ENCODE results near the gene SIGLEC10.

SIGLEC10 gene

DNA sequence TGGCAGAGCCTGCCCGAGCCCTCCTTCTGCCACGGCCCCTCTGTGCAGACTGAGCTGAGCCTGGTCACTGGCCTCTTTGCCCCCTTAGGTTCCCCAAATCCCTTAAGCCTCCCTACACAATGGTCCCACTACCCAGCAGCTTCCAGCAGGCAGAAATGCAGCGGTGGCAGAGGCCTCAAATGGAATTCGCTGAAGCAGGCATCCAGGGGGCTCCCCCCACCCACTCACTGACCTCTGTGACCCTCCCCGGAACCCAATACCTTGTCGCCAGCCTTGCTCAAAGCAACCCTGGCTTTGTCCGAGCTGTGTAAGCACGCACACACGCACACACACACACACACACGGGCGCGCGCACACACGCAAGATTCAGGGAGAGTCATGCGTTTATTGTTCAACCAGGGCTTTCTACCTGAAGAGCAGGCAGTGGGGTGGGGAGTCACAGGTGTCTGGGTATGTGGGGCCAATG, 29.5 kb downstream of the SIGLEC10 start, which contains the start of gene LIM2:
Gene LIM2 (minus strand): TSS at position 51 of the 466 bp plus-strand sequence. CDS start 531 bp downstream, outside the sequence.
- no peaks in the 10 kb centered on the region for H3K27me3 ChIP-seq (ENCODE audit: insufficient read depth, low read length, poor library complexity)
- H4K5ac ChIP-seq (ENCODE audit: low read length) = no peak within 1 kb of the TSS
- H3K4me1 ChIP-seq (ENCODE audit: control insufficient read depth, low read depth, low read length) = no peaks in the 10 kb centered on the region
- H3K9ac ChIP-seq (ENCODE audit: low read length) = no peak within 1 kb of the TSS
- H3K23ac ChIP-seq (ENCODE audit: low read length) = no peak within 1 kb of the TSS
- no peaks in the 10 kb centered on the region for H3K79me2 ChIP-seq (ENCODE audit: control insufficient read depth, insufficient read depth, low read length)
- H3K56ac ChIP-seq (ENCODE audit: low read length) = no peak within 1 kb of the TSS
- H3K18ac ChIP-seq (ENCODE audit: low read length) = no peak within 1 kb of the TSS
- H3K4ac ChIP-seq (ENCODE audit: low read depth, low read length) = no peak within 1 kb of the TSS
- no peak for DNase-seq
- H3K4me2 ChIP-seq (ENCODE audit: low read length) = no peak within 1 kb of the TSS
- no peaks in the 10 kb centered on the region for H3K79me1 ChIP-seq (ENCODE audit: low read length)
- no peak within 1 kb of the TSS for H3K27ac ChIP-seq (ENCODE audit: low read depth, low read length)
- WGBS (ENCODE audit: extremely low coverage, insufficient coverage, low lambda C conversion rate) = no CpG with 5 or more reads among the region's 15 CpGs
- H4K8ac ChIP-seq (ENCODE audit: low read depth, low read length) = no peak within 1 kb of the TSS
- H3K36me3 ChIP-seq (ENCODE audit: control insufficient read depth, insufficient read depth, low read length) = no peaks in the 10 kb centered on the region
- H2AK5ac ChIP-seq (ENCODE audit: low read length) = no peak within 1 kb of the TSS
- no peak within 1 kb of the TSS for H2BK5ac ChIP-seq (ENCODE audit: low read length)
- no peak within 1 kb of the TSS for H3K4me3 ChIP-seq (ENCODE audit: low read length)
- H2BK15ac ChIP-seq (replicated peaks; ENCODE audit: low read depth) = no peak within 1 kb of the TSS
- no peak within 1 kb of the TSS for H2BK120ac ChIP-seq (ENCODE audit: low read depth, low read length)

DNA sequence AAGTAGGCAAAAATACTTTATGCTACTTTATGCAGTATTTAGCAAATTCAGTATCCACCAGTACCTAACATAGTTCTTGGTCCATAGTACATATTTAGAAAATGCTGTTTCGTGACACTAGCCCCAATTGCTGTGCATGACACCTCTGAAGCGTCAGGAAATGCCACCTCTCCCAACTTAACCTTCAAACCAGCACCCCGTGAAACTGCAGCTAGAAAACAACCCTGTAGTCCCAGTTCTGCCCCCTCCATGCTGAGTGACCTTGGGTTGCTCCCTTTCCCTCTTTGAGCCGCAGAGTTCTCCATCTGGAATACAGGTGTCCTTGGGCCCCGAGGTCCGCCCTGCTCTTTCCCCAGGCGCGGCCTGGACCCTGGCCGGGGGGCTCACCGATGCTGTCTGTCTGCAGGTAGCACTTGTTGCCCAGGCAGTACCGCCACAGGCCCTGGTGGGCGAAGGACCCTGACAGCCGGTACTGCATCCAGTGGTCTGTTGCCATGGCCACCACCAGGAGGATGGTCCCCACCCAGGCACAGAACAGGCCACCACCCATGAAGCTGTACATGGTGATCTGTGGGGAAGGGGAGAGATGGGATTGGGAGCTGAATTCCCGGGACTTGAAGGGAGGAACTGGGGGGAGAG, 30.4 kb downstream of the SIGLEC10 start:
- Histone ChIP-seq H4K8ac (ENCODE audit: low read depth, low read length) (no peak overlapping the region), H3K27me3 (ENCODE audit: insufficient read depth, low read length, poor library complexity) (no peaks in the 10 kb centered on the region), H3K79me1 (ENCODE audit: low read length) (no peaks in the 10 kb centered on the region), H3K36me3 (ENCODE audit: control insufficient read depth, insufficient read depth, low read length) (no peaks in the 10 kb centered on the region), H3K18ac (ENCODE audit: low read length) (no peak overlapping the region), H3K9ac (ENCODE audit: low read length) (no peak overlapping the region), H2BK15ac (replicated peaks; ENCODE audit: low read depth) (no peak overlapping the region), H2BK120ac (ENCODE audit: low read depth, low read length) (no peak overlapping the region), H3K4me2 (ENCODE audit: low read length) (no peak overlapping the region), H2BK5ac (ENCODE audit: low read length) (no peak overlapping the region), H3K56ac (ENCODE audit: low read length) (no peak overlapping the region), H2AK5ac (ENCODE audit: low read length) (no peak overlapping the region), H3K4ac (ENCODE audit: low read depth, low read length) (no peak overlapping the region), H3K4me3 (ENCODE audit: low read length) (no peak overlapping the region), H3K4me1 (ENCODE audit: control insufficient read depth, low read depth, low read length) (no peaks in the 10 kb centered on the region), H3K23ac (ENCODE audit: low read length) (no peak overlapping the region), H4K5ac (ENCODE audit: low read length) (no peak overlapping the region), H3K79me2 (ENCODE audit: control insufficient read depth, insufficient read depth, low read length) (no peaks in the 10 kb centered on the region), H3K27ac (ENCODE audit: low read depth, low read length) (no peak overlapping the region)
- DNase-seq = no peak
- no CpG with 5 or more reads among the region's 14 CpGs for WGBS (ENCODE audit: extremely low coverage, insufficient coverage, low lambda C conversion rate)

DNA sequence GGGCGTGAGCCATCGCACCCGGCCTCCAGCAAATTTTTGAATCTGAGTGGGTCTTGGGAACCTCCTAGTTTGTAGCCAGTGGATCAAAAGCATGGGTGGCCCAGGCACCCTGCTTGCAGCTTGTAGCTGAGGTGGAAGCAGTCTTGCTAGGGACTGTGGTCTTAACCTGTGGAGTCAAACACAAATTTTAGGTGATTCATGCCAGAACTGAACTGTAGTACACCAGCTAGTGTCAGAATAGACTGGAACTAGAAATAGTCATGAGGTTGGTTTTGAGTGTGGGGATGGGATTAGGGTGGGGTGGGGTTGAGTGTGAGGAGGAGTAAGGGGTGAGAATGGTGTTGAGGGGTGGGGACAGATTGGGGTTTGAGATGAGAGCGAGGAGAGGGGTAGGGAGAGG, 35.4 kb downstream of the SIGLEC10 start:
- no peak overlapping the region for H2BK15ac ChIP-seq (replicated peaks; ENCODE audit: low read depth)
- no peak for DNase-seq
- no peaks in the 10 kb centered on the region for H3K4me1 ChIP-seq (ENCODE audit: control insufficient read depth, low read depth, low read length)
- H2AK5ac ChIP-seq (ENCODE audit: low read length) = no peak overlapping the region
- WGBS (ENCODE audit: extremely low coverage, insufficient coverage, low lambda C conversion rate) = no CpG with 5 or more reads among the region's 4 CpGs
- no peak overlapping the region for H2BK5ac ChIP-seq (ENCODE audit: low read length)
- H3K79me1 ChIP-seq (ENCODE audit: low read length) = no peaks in the 10 kb centered on the region
- no peak overlapping the region for H3K27ac ChIP-seq (ENCODE audit: low read depth, low read length)
- no peaks in the 10 kb centered on the region for H3K27me3 ChIP-seq (ENCODE audit: insufficient read depth, low read length, poor library complexity)
- no peak overlapping the region for H4K8ac ChIP-seq (ENCODE audit: low read depth, low read length)
- no peak overlapping the region for H3K23ac ChIP-seq (ENCODE audit: low read length)
- H2BK120ac ChIP-seq (ENCODE audit: low read depth, low read length) = no peak overlapping the region
- H3K4me3 ChIP-seq (ENCODE audit: low read length) = no peak overlapping the region
- no peak overlapping the region for H3K9ac ChIP-seq (ENCODE audit: low read length)
- no peak overlapping the region for H3K4me2 ChIP-seq (ENCODE audit: low read length)
- no peaks in the 10 kb centered on the region for H3K36me3 ChIP-seq (ENCODE audit: control insufficient read depth, insufficient read depth, low read length)
- no peak overlapping the region for H3K4ac ChIP-seq (ENCODE audit: low read depth, low read length)
- no peak overlapping the region for H4K5ac ChIP-seq (ENCODE audit: low read length)
- H3K56ac ChIP-seq (ENCODE audit: low read length) = no peak overlapping the region
- no peaks in the 10 kb centered on the region for H3K79me2 ChIP-seq (ENCODE audit: control insufficient read depth, insufficient read depth, low read length)
- no peak overlapping the region for H3K18ac ChIP-seq (ENCODE audit: low read length)

DNA sequence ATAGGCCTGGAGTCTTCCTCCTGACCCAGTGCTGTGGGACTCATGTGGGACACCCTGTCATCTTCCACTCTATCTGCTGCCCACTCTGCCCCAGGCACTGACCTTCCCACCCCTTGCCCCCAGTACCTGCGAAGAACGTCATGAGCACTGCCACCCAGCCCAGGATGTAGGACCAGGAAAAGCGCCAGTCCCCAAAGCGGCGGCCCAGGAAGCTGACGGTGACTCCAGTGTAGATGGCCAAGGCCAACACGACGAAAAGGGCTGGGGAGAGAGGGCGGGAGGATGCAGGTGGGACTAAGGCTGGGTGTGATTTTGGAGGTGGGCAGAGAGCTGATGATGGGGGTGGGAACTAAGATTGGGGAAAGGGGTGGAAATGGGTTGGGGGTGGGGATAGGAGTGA, 37.1 kb downstream of the SIGLEC10 start:
- H3K56ac ChIP-seq (ENCODE audit: low read length) = no peak overlapping the region
- no CpG with 5 or more reads among the region's 9 CpGs for WGBS (ENCODE audit: extremely low coverage, insufficient coverage, low lambda C conversion rate)
- no peak overlapping the region for H4K8ac ChIP-seq (ENCODE audit: low read depth, low read length)
- H3K79me1 ChIP-seq (ENCODE audit: low read length) = no peaks in the 10 kb centered on the region
- H3K4ac ChIP-seq (ENCODE audit: low read depth, low read length) = no peak overlapping the region
- no peak for DNase-seq
- no peak overlapping the region for H3K4me2 ChIP-seq (ENCODE audit: low read length)
- H3K79me2 ChIP-seq (ENCODE audit: control insufficient read depth, insufficient read depth, low read length) = no peaks in the 10 kb centered on the region
- no peak overlapping the region for H3K4me3 ChIP-seq (ENCODE audit: low read length)
- no peak overlapping the region for H2AK5ac ChIP-seq (ENCODE audit: low read length)
- H2BK120ac ChIP-seq (ENCODE audit: low read depth, low read length) = no peak overlapping the region
- H3K4me1 ChIP-seq (ENCODE audit: control insufficient read depth, low read depth, low read length) = no peaks in the 10 kb centered on the region
- H3K36me3 ChIP-seq (ENCODE audit: control insufficient read depth, insufficient read depth, low read length) = no peaks in the 10 kb centered on the region
- no peaks in the 10 kb centered on the region for H3K27me3 ChIP-seq (ENCODE audit: insufficient read depth, low read length, poor library complexity)
- H3K9ac ChIP-seq (ENCODE audit: low read length) = no peak overlapping the region
- H2BK5ac ChIP-seq (ENCODE audit: low read length) = no peak overlapping the region
- no peak overlapping the region for H4K5ac ChIP-seq (ENCODE audit: low read length)
- H3K23ac ChIP-seq (ENCODE audit: low read length) = no peak overlapping the region
- H3K18ac ChIP-seq (ENCODE audit: low read length) = no peak overlapping the region
- no peak overlapping the region for H3K27ac ChIP-seq (ENCODE audit: low read depth, low read length)
- no peak overlapping the region for H2BK15ac ChIP-seq (replicated peaks; ENCODE audit: low read depth)

DNA sequence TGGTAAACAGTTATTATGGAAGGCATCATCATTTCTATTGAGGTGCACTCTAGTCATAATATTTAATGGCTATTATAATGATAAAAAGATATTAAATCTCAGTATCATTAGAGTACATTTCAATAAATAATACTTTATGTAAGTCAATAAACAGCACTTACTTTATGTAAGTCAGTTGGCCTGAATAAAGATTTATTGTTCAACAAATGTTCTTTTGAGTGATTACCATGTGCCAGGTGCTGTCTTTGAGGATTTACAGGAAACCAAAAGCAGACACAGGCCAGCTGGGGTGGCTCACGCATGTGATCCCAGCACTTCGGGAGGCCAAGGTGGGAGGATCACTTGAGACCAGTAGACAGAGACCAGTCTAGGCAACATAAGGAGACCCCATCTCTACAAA, 40.0 kb downstream of the SIGLEC10 start:
- Histone ChIP-seq H3K4me2 (ENCODE audit: low read length) (no peak overlapping the region), H3K9ac (ENCODE audit: low read length) (no peak overlapping the region), H2BK120ac (ENCODE audit: low read depth, low read length) (no peak overlapping the region), H3K18ac (ENCODE audit: low read length) (no peak overlapping the region), H2BK5ac (ENCODE audit: low read length) (no peak overlapping the region), H4K5ac (ENCODE audit: low read length) (no peak overlapping the region), H3K23ac (ENCODE audit: low read length) (no peak overlapping the region), H3K4me3 (ENCODE audit: low read length) (no peak overlapping the region), H3K56ac (ENCODE audit: low read length) (no peak overlapping the region), H3K79me2 (ENCODE audit: control insufficient read depth, insufficient read depth, low read length) (no peaks in the 10 kb centered on the region), H3K4me1 (ENCODE audit: control insufficient read depth, low read depth, low read length) (no peaks in the 10 kb centered on the region), H3K36me3 (ENCODE audit: control insufficient read depth, insufficient read depth, low read length) (no peaks in the 10 kb centered on the region), H3K27me3 (ENCODE audit: insufficient read depth, low read length, poor library complexity) (no peaks in the 10 kb centered on the region), H4K8ac (ENCODE audit: low read depth, low read length) (no peak overlapping the region), H2BK15ac (replicated peaks; ENCODE audit: low read depth) (no peak overlapping the region), H3K79me1 (ENCODE audit: low read length) (no peaks in the 10 kb centered on the region), H3K4ac (ENCODE audit: low read depth, low read length) (no peak overlapping the region), H3K27ac (ENCODE audit: low read depth, low read length) (no peak overlapping the region), H2AK5ac (ENCODE audit: low read length) (no peak overlapping the region)
- DNase-seq = no peak
- no CpG with 5 or more reads among the region's 2 CpGs for WGBS (ENCODE audit: extremely low coverage, insufficient coverage, low lambda C conversion rate)
